CD14-positive monocyte (primary cell): Measurements from ENCODE around the gene KIF26B. TPM values are rescaled to one million over a fixed set of nuclear protein-coding genes. Genes with fewer than 3 reads are reported as not detected.
A peak's percentile ranks its signal among the peaks of the same experiment; 100 is the strongest.

ENCODE experiments used
- DNase-seq, 3 donors: peaks; one replicate each; pipeline ENCODE4 v3.0.0-alpha.2; 2011 to 2022
- H2AFZ ChIP-seq: 2 replicates; pipeline ENCODE4 v1.6.0; 2012; ENCODE audit warnings: mild to moderate bottlenecking, low read depth, low read length, inconsistent platforms; ENCODE audit not compliant: insufficient read depth, poor library complexity, severe bottlenecking
- H3K27ac ChIP-seq, 2 donors: 1 replicate in 1 of 2; 2 replicates in 1 of 2; pipeline ENCODE4 v1.5.1; 2012 to 2013; ENCODE audit warnings: low read length in 2 of 2, control low read depth in 1 of 2, inconsistent platforms in 1 of 2, low read depth in 1 of 2, mild to moderate bottlenecking in 1 of 2
- H3K27me3 ChIP-seq, 2 donors: one replicate each; pipeline versions ENCODE4 v1.6.0 to v1.6.1; 2011 to 2013; ENCODE audit warnings: low read length in 2 of 2; ENCODE audit not compliant: control insufficient read depth in 2 of 2, insufficient read depth in 2 of 2
- H3K36me3 ChIP-seq, 2 donors: replicated peaks in 1 of 2; 1 replicate in 1 of 2; 2 replicates in 1 of 2; pipeline versions ENCODE4 v1.5.1 to v1.6.1; 2012 to 2013; ENCODE audit warnings: low read length in 2 of 2, control low read depth in 1 of 2, inconsistent platforms in 1 of 2, mild to moderate bottlenecking in 1 of 2; ENCODE audit not compliant: insufficient read depth in 2 of 2, control insufficient read depth in 1 of 2
- H3K4me1 ChIP-seq, 2 donors: 1 replicate in 1 of 2; 2 replicates in 1 of 2; pipeline versions ENCODE4 v1.5.1 to v1.6.1; 2012 to 2013; ENCODE audit warnings: low read length in 2 of 2, control low read depth in 1 of 2, inconsistent platforms in 1 of 2, mild to moderate bottlenecking in 1 of 2, moderate library complexity in 1 of 2; ENCODE audit not compliant: insufficient read depth in 2 of 2, control insufficient read depth in 1 of 2
- H3K4me2 ChIP-seq: replicated peaks from 2 replicates; pipeline ENCODE3; 2012; ENCODE audit warnings: low read length, moderate library complexity, mild to moderate bottlenecking; ENCODE audit not compliant: poor library complexity, severe bottlenecking; ENCODE audit errors: extremely low read depth
- H3K4me3 ChIP-seq, 3 experiments: fragments of 200-600 bp in 1 of 3; sonication (generic) in 1 of 3; replicated peaks in 1 of 3; 1 replicate in 2 of 3; 2 replicates in 1 of 3; pipeline ENCODE4 v1.5.1; 2011 to 2013; ENCODE audit warnings: low read length in 3 of 3, mild to moderate bottlenecking in 3 of 3, control low read depth in 2 of 3, low read depth in 2 of 3, inconsistent platforms in 1 of 3, moderate library complexity in 1 of 3
- H3K79me2 ChIP-seq: 2 replicates; pipeline ENCODE4 v1.6.0; 2012; ENCODE audit warnings: mild to moderate bottlenecking, control low read depth, inconsistent platforms, low read length, moderate library complexity; ENCODE audit not compliant: insufficient read depth
- H3K9ac ChIP-seq: 2 replicates; pipeline ENCODE4 v1.6.0; 2017; ENCODE audit warnings: low read length, mild to moderate bottlenecking; ENCODE audit not compliant: insufficient read depth, poor library complexity, severe bottlenecking
- H3K9me3 ChIP-seq, 2 donors: replicated peaks in 1 of 2; 1 replicate in 1 of 2; 2 replicates in 1 of 2; pipeline versions ENCODE4 v1.5.1 to v1.6.1; 2012 to 2013; ENCODE audit warnings: low read length in 2 of 2, control low read depth in 1 of 2; ENCODE audit not compliant: control insufficient read depth in 1 of 2, insufficient read depth in 1 of 2
- H4K20me1 ChIP-seq: 2 replicates; pipeline ENCODE4 v1.6.0; 2012; ENCODE audit warnings: mild to moderate bottlenecking, low read length, control low read depth, moderate library complexity; ENCODE audit not compliant: insufficient read depth
- H3K27ac Mint-ChIP-seq, 7 donors: one replicate each; pipeline ENCODE4 v1.8.0; 2020; ENCODE audit warnings: mild to moderate bottlenecking in 7 of 7, mixed read lengths in 7 of 7, moderate library complexity in 6 of 7, inconsistent platforms in 2 of 7
- H3K27me3 Mint-ChIP-seq, 3 donors: one replicate each; pipeline ENCODE4 v1.8.0; 2021 to 2022; ENCODE audit warnings: low read depth in 3 of 3, mild to moderate bottlenecking in 3 of 3, mixed read lengths in 3 of 3, moderate library complexity in 3 of 3, inconsistent platforms in 1 of 3
- H3K36me3 Mint-ChIP-seq, 2 donors: one replicate each; pipeline ENCODE4 v1.8.0; 2020; ENCODE audit warnings: mixed read lengths in 2 of 2, inconsistent platforms in 1 of 2, mild to moderate bottlenecking in 1 of 2
- H3K4me1 Mint-ChIP-seq: one replicate; pipeline ENCODE4 v1.8.0; 2020; ENCODE audit warnings: mild to moderate bottlenecking, mixed read lengths
- H3K4me3 Mint-ChIP-seq, 2 donors: one replicate each; pipeline ENCODE4 v1.8.0; 2020; ENCODE audit warnings: mild to moderate bottlenecking in 2 of 2, mixed read lengths in 2 of 2, moderate library complexity in 1 of 2
- H3K9me3 Mint-ChIP-seq, 7 donors: one replicate each; pipeline ENCODE4 v1.8.0; 2020 to 2022; ENCODE audit warnings: mixed read lengths in 7 of 7, mild to moderate bottlenecking in 6 of 7, moderate library complexity in 6 of 7, inconsistent platforms in 2 of 7
- CTCF ChIP-seq: fragments of 200-600 bp; IDR thresholded peaks from one replicate; pipeline ENCODE4 v1.8.0; 2022; ENCODE audit warnings: antibody characterized with exemption, mild to moderate bottlenecking
- WGBS: methylation state at CpG from one replicate; pipeline ENCODE4 v1.1.5; 2013; ENCODE audit warnings: missing lambda C conversion rate; ENCODE audit not compliant: insufficient coverage; 5-methylcytosine and 5-hydroxymethylcytosine counted together
- intact Hi-C, 2 donors: fragments of 100-400 bp; cut with micrococcal nuclease; formaldehyde crosslinking; loops; one replicate each; pipeline versions ENCODE4 v1.15.0 to v1.15.1; 2023
- polyA plus RNA-seq, 3 donors: library from polyadenylated mRNA; depleted of rRNA in 1 of 3; unstranded in 2 of 3; stranded (reverse) in 1 of 3; fragments of 300-500 nt in 2 of 3; fragments of >200 nt in 1 of 3; fragmentation: Illumina TruSeq in 2 of 3; gene quantifications; 1 replicate in 2 of 3; 2 replicates in 1 of 3; pipeline ENCODE4 v1.2.3, GENCODE V29; 2012 to 2021

Gene KIF26B
- polyA plus RNA-seq, 3 donors = 0.01 to 0.05 TPM; not detected in 1

DNA sequence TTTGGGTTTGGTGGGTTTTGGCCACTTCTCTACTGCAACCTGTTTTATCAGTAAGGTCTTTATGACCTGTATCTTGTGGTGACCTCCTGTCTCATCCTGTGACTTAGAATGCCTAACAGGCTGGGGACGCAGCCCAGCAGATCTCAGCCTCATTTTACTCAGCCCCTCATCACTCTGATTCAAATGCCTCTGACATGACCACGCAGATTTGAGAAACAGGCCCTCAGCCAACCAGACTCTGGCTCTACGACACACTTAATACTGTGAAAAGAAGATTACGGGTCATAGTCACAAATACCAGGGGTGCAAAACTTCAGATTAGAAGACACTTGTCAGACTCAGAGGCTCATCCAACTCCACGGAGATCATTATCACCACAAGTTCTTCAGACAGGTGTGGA, 28.3 kb upstream of the KIF26B start:
- no peaks in the 10 kb centered on the region for H3K36me3 ChIP-seq
- intact Hi-C loops = no loop called here
- H4K20me1 ChIP-seq = no peaks in the 10 kb centered on the region
- no peak overlapping the region for H3K9ac ChIP-seq
- H3K4me3 ChIP-seq = no peak overlapping the region
- H3K9me3 Mint-ChIP-seq = no peaks in the 10 kb centered on the region
- 88% methylated on average over 4 of the region's 5 CpGs for WGBS
- peaks cover 10 to 27% (median 21%) of the 10 kb centered on the region in 3 donors for H3K27me3 Mint-ChIP-seq
- no peaks in the 10 kb centered on the region for H3K79me2 ChIP-seq
- H3K27ac Mint-ChIP-seq = no peak overlapping the region
- H3K36me3 Mint-ChIP-seq = peaks cover 9 to 13% of the 10 kb centered on the region in 2 donors
- H3K4me2 ChIP-seq = no peak overlapping the region
- H3K4me1 Mint-ChIP-seq = no peaks in the 10 kb centered on the region
- no peaks in the 10 kb centered on the region for H3K4me1 ChIP-seq
- peaks cover 0 to 4% of the 10 kb centered on the region in 2 donors for H3K27me3 ChIP-seq
- no peak overlapping the region for H2AFZ ChIP-seq
- no peaks in the 10 kb centered on the region for H3K9me3 ChIP-seq
- no peak for TF ChIP-seq CTCF
- H3K27ac ChIP-seq = no peak overlapping the region
- no peak for DNase-seq
- H3K4me3 Mint-ChIP-seq = no peak overlapping the region

DNA sequence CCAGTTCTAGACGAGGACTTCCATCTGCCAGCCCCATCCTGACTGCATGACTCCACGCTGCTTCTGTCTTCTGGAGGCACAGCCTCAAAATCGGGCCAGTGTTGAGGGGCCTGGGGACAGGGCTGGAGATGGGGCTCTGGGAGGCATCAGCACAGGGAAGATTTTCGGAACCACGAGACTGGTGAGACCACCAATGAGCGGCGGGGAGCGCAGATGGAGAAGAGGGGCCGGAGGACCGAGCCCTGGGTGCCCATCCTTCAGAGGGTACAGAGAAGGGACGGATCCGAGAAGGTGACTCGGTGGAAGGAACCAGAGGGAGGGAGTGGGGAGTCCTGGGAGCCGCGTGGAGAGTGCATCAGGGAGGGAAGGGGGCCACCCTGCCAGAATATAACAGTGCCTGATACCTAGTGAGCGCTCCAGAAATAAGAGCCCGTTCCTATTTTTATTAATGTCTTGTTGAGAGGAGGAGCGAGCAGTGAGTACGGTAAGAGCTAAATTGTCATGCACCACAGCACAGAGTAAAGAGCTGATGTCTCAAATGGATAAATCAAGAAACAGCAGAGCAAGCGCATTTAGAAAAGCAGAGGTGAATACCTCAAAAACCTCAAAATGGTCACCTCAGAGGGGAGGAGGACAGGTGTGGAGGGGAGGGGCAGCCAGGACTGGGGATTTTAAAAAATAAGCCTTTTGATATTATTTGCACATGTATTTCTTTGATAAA, 26.2 kb upstream of the KIF26B start:
- H3K4me3 Mint-ChIP-seq = peak overlapping the region in 1 of 2 donors; percentile 9
- Histone ChIP-seq H3K9me3 (no peaks in the 10 kb centered on the region), H3K79me2 (no peaks in the 10 kb centered on the region), H3K27ac (no peak overlapping the region), H2AFZ (no peak overlapping the region), H3K36me3 (no peaks in the 10 kb centered on the region), H3K9ac (no peak overlapping the region), H3K4me3 (no peak overlapping the region), H3K4me2 (no peak overlapping the region), H3K4me1 (no peaks in the 10 kb centered on the region), H3K27me3 (peaks cover 0 to 4% of the 10 kb centered on the region in 2 donors), H4K20me1 (no peaks in the 10 kb centered on the region)
- no peaks in the 10 kb centered on the region for H3K9me3 Mint-ChIP-seq
- no peaks in the 10 kb centered on the region for H3K4me1 Mint-ChIP-seq
- whole genome bisulfite sequencing = 85% methylated on average over 17 of the region's 20 CpGs
- peaks cover 4 to 5% of the 10 kb centered on the region in 2 donors for H3K36me3 Mint-ChIP-seq
- no peak for DNase-seq
- peak overlapping the region in 1 of 7 donors; percentile 35 for H3K27ac Mint-ChIP-seq
- H3K27me3 Mint-ChIP-seq = peaks cover 14 to 31% (median 29%) of the 10 kb centered on the region in 3 donors
- intact Hi-C loops = no loop called here
- TF ChIP-seq CTCF = no peak
